ENCODE data around the gene PRKCA.

Gene PRKCA

GRCh38 chr17:66819466-66819865, 517.1 kb downstream of the PRKCA start:
- DNase-seq, result no peak

- DNase-seq, result no peak
Observed at GRCh38 chr17:66822009-66822408, 519.6 kb downstream of the PRKCA start.

- no peak for DNase-seq
Observed at GRCh38 chr17:66826856-66827255, 524.4 kb downstream of the PRKCA start.

GRCh38 chr17:66829386-66829864, 527.0 kb downstream of the PRKCA start:
- peak in 1 of 5 experiments; percentile 39 for DNase-seq

GRCh38 chr17:66829883-66830282, 527.5 kb downstream of the PRKCA start:
- DNase-seq, result peak in 1 of 5 experiments; percentile 14

GRCh38 chr17:66830451-66830850, 528.0 kb downstream of the PRKCA start:
- DNase-seq, result no peak

GRCh38 chr17:66831383-66832210, 529.2 kb downstream of the PRKCA start:
- no peak for DNase-seq

GRCh38 chr17:66833201-66833600, 530.8 kb downstream of the PRKCA start:
- no peak for DNase-seq

- DNase-seq, result no peak
Observed at GRCh38 chr17:66834426-66834918, 532.1 kb downstream of the PRKCA start.

- DNase-seq, result no peak
Observed at GRCh38 chr17:66834919-66835454, 532.6 kb downstream of the PRKCA start, which contains the start of gene CACNG5. CACNG5 (plus strand) TSS chr17:66835117; CDS start chr17:66877333, 42,216 bp downstream.

GRCh38 chr17:66835476-66835875, 533.1 kb downstream of the PRKCA start:
- no peak for DNase-seq

- no peak for DNase-seq
Observed at GRCh38 chr17:66836063-66837005, 533.9 kb downstream of the PRKCA start.

GRCh38 chr17:66837226-66837625, 534.8 kb downstream of the PRKCA start:
- no peak for DNase-seq

- DNase-seq, result no peak
Observed at GRCh38 chr17:66837885-66838665, 535.7 kb downstream of the PRKCA start.

- DNase-seq, result no peak
Observed at GRCh38 chr17:66839616-66840015, 537.2 kb downstream of the PRKCA start.

- DNase-seq, result no peak
Observed at GRCh38 chr17:66840061-66840460, 537.6 kb downstream of the PRKCA start.

GRCh38 chr17:66841328-66841727, 538.9 kb downstream of the PRKCA start:
- no peak for DNase-seq

GRCh38 chr17:66841744-66842143, 539.3 kb downstream of the PRKCA start:
- DNase-seq, result no peak

GRCh38 chr17:66842505-66842904, 540.1 kb downstream of the PRKCA start:
- no peak for DNase-seq

GRCh38 chr17:66842959-66843358, 540.5 kb downstream of the PRKCA start:
- DNase-seq, result no peak

- no peak for DNase-seq
Observed at GRCh38 chr17:66843627-66844026, 541.2 kb downstream of the PRKCA start.

GRCh38 chr17:66847704-66848103, 545.3 kb downstream of the PRKCA start:
- no peak for DNase-seq
